Lung microvascular endothelial cell (primary cell): ENCODE measurements around the gene SPHK2. TPM values are rescaled to one million over a fixed set of nuclear protein-coding genes. Genes with fewer than 3 reads are reported as not detected.
A peak's percentile ranks its signal among the peaks of the same experiment; 100 is the strongest.

Experiments
- DNase-seq, 2 donors: peaks; one replicate each; pipeline versions ENCODE4 v3.0.0 to v3.0.0-alpha.2; 2010; ENCODE audit warnings: low read depth in 2 of 2
- total RNA-seq: library from RNA; depleted of rRNA; stranded (reverse); fragments of >200 nt; gene quantifications from 2 replicates; pipeline ENCODE4 v1.2.1, GENCODE V29; 2014

Gene SPHK2
- total RNA-seq, 1 donor from 2014 or later: 6.3 TPM

- DNase-seq: no peak
These were observed 15.5 kb upstream of the SPHK2 start for GRCh38 chr19:48603850-48604249.

GRCh38 chr19:48606463-48607358, 12.6 kb upstream of the SPHK2 start, which contains the start of gene SPACA4:
SPACA4 (plus strand) TSS chr19:48606742; CDS start chr19:48606979, 237 bp downstream.
- DNase-seq: no peak

GRCh38 chr19:48607359-48607755, 11.9 kb upstream of the SPHK2 start:
- no peak for DNase-seq

GRCh38 chr19:48608798-48609263, 10.5 kb upstream of the SPHK2 start:
- peak; percentile 41 to 53 for DNase-seq

GRCh38 chr19:48609571-48610108, 9.7 kb upstream of the SPHK2 start:
- no peak for DNase-seq

- DNase-seq: no peak
These were observed 7.4 kb upstream of the SPHK2 start for GRCh38 chr19:48611872-48612271.

- DNase-seq: no peak
These were observed 6.1 kb upstream of the SPHK2 start for GRCh38 chr19:48613024-48613851.

GRCh38 chr19:48613852-48614435, 5.4 kb upstream of the SPHK2 start:
- no peak for DNase-seq

- no peak for DNase-seq
These were observed 4.7 kb upstream of the SPHK2 start, which contains the start of gene FAM83E for GRCh38 chr19:48614436-48615230. FAM83E (minus strand) TSS chr19:48615076; CDS start chr19:48613372, 1,704 bp downstream.

GRCh38 chr19:48615231-48616040, 3.9 kb upstream of the SPHK2 start:
- DNase-seq: no peak

- no peak for DNase-seq
These were observed 3.3 kb upstream of the SPHK2 start for GRCh38 chr19:48616041-48616436.

- peak in 1 of 2 donors; percentile 52 for DNase-seq
These were observed 2.7 kb upstream of the SPHK2 start for GRCh38 chr19:48616491-48617056.

- DNase-seq: peak; percentile 26 to 30
These were observed 2.0 kb upstream of the SPHK2 start for GRCh38 chr19:48617146-48617937.

GRCh38 chr19:48618278-48618915, 909 bp upstream of the SPHK2 start:
- peak in 1 of 2 donors; percentile 35 for DNase-seq

- no peak for DNase-seq
These were observed 633 bp downstream of the SPHK2 start for GRCh38 chr19:48619692-48620585.

GRCh38 chr19:48623556-48624066, 4.3 kb downstream of the SPHK2 start:
- no peak for DNase-seq
